ENCODE data around the gene EIF2B4.

DNA sequence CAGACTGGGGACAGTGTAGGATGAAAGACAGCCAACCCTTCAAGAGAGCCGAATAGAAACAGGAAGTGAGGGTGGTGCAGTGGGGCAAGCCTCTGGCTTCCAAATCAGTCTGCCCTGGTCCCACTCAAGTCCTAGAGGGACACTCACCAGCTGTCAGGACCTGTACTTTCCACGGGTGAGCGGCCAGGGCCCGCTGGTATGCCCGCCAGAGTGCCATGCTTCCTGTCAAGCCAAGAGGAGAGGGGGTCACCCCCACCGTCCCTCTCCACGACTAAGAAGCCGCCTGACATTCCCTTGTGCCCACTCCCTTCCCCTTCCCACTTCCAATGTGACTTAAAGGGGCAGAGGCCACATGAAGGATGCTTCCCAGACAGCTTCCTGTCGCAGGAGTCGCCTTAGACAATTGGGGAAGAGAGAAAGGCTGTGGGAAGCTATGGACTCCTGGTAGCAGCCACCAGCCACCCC lies 47.8 kb downstream of the EIF2B4 start:
- TF ChIP-seq, protein P1, sequence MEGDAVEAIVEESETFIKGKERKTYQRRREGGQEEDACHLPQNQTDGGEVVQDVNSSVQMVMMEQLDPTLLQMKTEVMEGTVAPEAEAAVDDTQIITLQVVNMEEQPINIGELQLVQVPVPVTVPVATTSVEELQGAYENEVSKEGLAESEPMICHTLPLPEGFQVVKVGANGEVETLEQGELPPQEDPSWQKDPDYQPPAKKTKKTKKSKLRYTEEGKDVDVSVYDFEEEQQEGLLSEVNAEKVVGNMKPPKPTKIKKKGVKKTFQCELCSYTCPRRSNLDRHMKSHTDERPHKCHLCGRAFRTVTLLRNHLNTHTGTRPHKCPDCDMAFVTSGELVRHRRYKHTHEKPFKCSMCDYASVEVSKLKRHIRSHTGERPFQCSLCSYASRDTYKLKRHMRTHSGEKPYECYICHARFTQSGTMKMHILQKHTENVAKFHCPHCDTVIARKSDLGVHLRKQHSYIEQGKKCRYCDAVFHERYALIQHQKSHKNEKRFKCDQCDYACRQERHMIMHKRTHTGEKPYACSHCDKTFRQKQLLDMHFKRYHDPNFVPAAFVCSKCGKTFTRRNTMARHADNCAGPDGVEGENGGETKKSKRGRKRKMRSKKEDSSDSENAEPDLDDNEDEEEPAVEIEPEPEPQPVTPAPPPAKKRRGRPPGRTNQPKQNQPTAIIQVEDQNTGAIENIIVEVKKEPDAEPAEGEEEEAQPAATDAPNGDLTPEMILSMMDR (IDR thresholded peaks at IDR 0.05), result no peak
- TF ChIP-seq POLR2AphosphoS5 (IDR thresholded peaks at IDR 0.05) (no peak), POLR2A (IDR thresholded peaks at IDR 0.05) (no peak)
